ENCODE results near the gene CYP19A1.
"Not testable (repeated sequence)": the region's sequence is repeated elsewhere in the genome, so short reads cannot be mapped to it uniquely, and the experiment has no call there.

The CYP19A1 gene

GRCh38 chr15:51261113-51261512 is 77.3 kb downstream of the CYP19A1 start:
- not testable (repeated sequence) for H3K27me3 ChIP-seq (ENCODE audit: control insufficient read depth in 1 of 2, insufficient read depth in 2 of 2, low read length in 2 of 2); H3K9ac ChIP-seq (ENCODE audit: low read length in 2 of 2); H3K27ac ChIP-seq (ENCODE audit: low read length); H3K36me3 ChIP-seq (ENCODE audit: control insufficient read depth in 2 of 2, insufficient read depth in 2 of 2, low read length in 2 of 2); H3K9me3 ChIP-seq (ENCODE audit: control insufficient read depth in 2 of 2, low read length in 2 of 2); H3K4me3 ChIP-seq (ENCODE audit: low read length in 2 of 2); H3K4me1 ChIP-seq (ENCODE audit: control insufficient read depth, insufficient read depth, low read length)

GRCh38 chr15:51260202-51260601 is 78.2 kb downstream of the CYP19A1 start:
- no peaks in the 10 kb centered on the region for H3K4me1 ChIP-seq (ENCODE audit: control insufficient read depth, insufficient read depth, low read length)
- no peak overlapping the region for H3K9ac ChIP-seq (ENCODE audit: low read length in 2 of 2)
- peaks cover 2 to 4% of the 10 kb centered on the region in 2 donors for H3K27me3 ChIP-seq (ENCODE audit: control insufficient read depth in 1 of 2, insufficient read depth in 2 of 2, low read length in 2 of 2)
- no peak overlapping the region for H3K27ac ChIP-seq (ENCODE audit: low read length)
- H3K36me3 ChIP-seq (ENCODE audit: control insufficient read depth in 2 of 2, insufficient read depth in 2 of 2, low read length in 2 of 2), result no peaks in the 10 kb centered on the region
- H3K9me3 ChIP-seq (ENCODE audit: control insufficient read depth in 2 of 2, low read length in 2 of 2), result no peaks in the 10 kb centered on the region
- H3K4me3 ChIP-seq (ENCODE audit: low read length in 2 of 2), result no peak overlapping the region

- Histone ChIP-seq H3K36me3 (ENCODE audit: control insufficient read depth in 2 of 2, insufficient read depth in 2 of 2, low read length in 2 of 2) (no peaks in the 10 kb centered on the region), H3K9me3 (ENCODE audit: control insufficient read depth in 2 of 2, low read length in 2 of 2) (no peaks in the 10 kb centered on the region), H3K27me3 (ENCODE audit: control insufficient read depth in 1 of 2, insufficient read depth in 2 of 2, low read length in 2 of 2) (peaks cover 0 to 4% of the 10 kb centered on the region in 2 donors), H3K27ac (ENCODE audit: low read length) (no peak overlapping the region), H3K4me1 (ENCODE audit: control insufficient read depth, insufficient read depth, low read length) (no peaks in the 10 kb centered on the region), H3K9ac (ENCODE audit: low read length in 2 of 2) (no peak overlapping the region), H3K4me3 (ENCODE audit: low read length in 2 of 2) (no peak overlapping the region)
Measured at GRCh38 chr15:51255533-51255932, 82.9 kb downstream of the CYP19A1 start.

GRCh38 chr15:51253366-51253765 is 85.0 kb downstream of the CYP19A1 start:
- H3K4me3 ChIP-seq (ENCODE audit: low read length in 2 of 2), result no peak overlapping the region
- H3K27me3 ChIP-seq (ENCODE audit: control insufficient read depth in 1 of 2, insufficient read depth in 2 of 2, low read length in 2 of 2), result peaks cover 0 to 4% of the 10 kb centered on the region in 2 donors
- H3K9ac ChIP-seq (ENCODE audit: low read length in 2 of 2), result no peak overlapping the region
- no peak overlapping the region for H3K27ac ChIP-seq (ENCODE audit: low read length)
- H3K36me3 ChIP-seq (ENCODE audit: control insufficient read depth in 2 of 2, insufficient read depth in 2 of 2, low read length in 2 of 2), result no peaks in the 10 kb centered on the region
- no peaks in the 10 kb centered on the region for H3K9me3 ChIP-seq (ENCODE audit: control insufficient read depth in 2 of 2, low read length in 2 of 2)
- no peaks in the 10 kb centered on the region for H3K4me1 ChIP-seq (ENCODE audit: control insufficient read depth, insufficient read depth, low read length)

GRCh38 chr15:51252671-51253070 is 85.7 kb downstream of the CYP19A1 start:
- H3K9me3 ChIP-seq (ENCODE audit: control insufficient read depth in 2 of 2, low read length in 2 of 2), result no peaks in the 10 kb centered on the region
- H3K27ac ChIP-seq (ENCODE audit: low read length), result no peak overlapping the region
- peaks cover 0 to 2% of the 10 kb centered on the region in 2 donors for H3K27me3 ChIP-seq (ENCODE audit: control insufficient read depth in 1 of 2, insufficient read depth in 2 of 2, low read length in 2 of 2)
- H3K9ac ChIP-seq (ENCODE audit: low read length in 2 of 2), result no peak overlapping the region
- H3K4me3 ChIP-seq (ENCODE audit: low read length in 2 of 2), result no peak overlapping the region
- H3K4me1 ChIP-seq (ENCODE audit: control insufficient read depth, insufficient read depth, low read length), result no peaks in the 10 kb centered on the region
- H3K36me3 ChIP-seq (ENCODE audit: control insufficient read depth in 2 of 2, insufficient read depth in 2 of 2, low read length in 2 of 2), result no peaks in the 10 kb centered on the region

- no peak overlapping the region for H3K4me3 ChIP-seq (ENCODE audit: low read length in 2 of 2)
- H3K36me3 ChIP-seq (ENCODE audit: control insufficient read depth in 2 of 2, insufficient read depth in 2 of 2, low read length in 2 of 2), result no peaks in the 10 kb centered on the region
- no peaks in the 10 kb centered on the region for H3K4me1 ChIP-seq (ENCODE audit: control insufficient read depth, insufficient read depth, low read length)
- H3K27me3 ChIP-seq (ENCODE audit: control insufficient read depth in 1 of 2, insufficient read depth in 2 of 2, low read length in 2 of 2), result peaks cover 0 to 2% of the 10 kb centered on the region in 2 donors
- no peaks in the 10 kb centered on the region for H3K9me3 ChIP-seq (ENCODE audit: control insufficient read depth in 2 of 2, low read length in 2 of 2)
- no peak overlapping the region for H3K27ac ChIP-seq (ENCODE audit: low read length)
- H3K9ac ChIP-seq (ENCODE audit: low read length in 2 of 2), result no peak overlapping the region
Measured at GRCh38 chr15:51251556-51251955, 86.8 kb downstream of the CYP19A1 start.

GRCh38 chr15:51250217-51251011 is 88.0 kb downstream of the CYP19A1 start:
- Histone ChIP-seq H3K27me3 (ENCODE audit: control insufficient read depth in 1 of 2, insufficient read depth in 2 of 2, low read length in 2 of 2) (peaks cover 0 to 2% of the 10 kb centered on the region in 2 donors), H3K36me3 (ENCODE audit: control insufficient read depth in 2 of 2, insufficient read depth in 2 of 2, low read length in 2 of 2) (no peaks in the 10 kb centered on the region), H3K9me3 (ENCODE audit: control insufficient read depth in 2 of 2, low read length in 2 of 2) (no peaks in the 10 kb centered on the region), H3K4me3 (ENCODE audit: low read length in 2 of 2) (no peak overlapping the region), H3K27ac (ENCODE audit: low read length) (no peak overlapping the region), H3K9ac (ENCODE audit: low read length in 2 of 2) (no peak overlapping the region), H3K4me1 (ENCODE audit: control insufficient read depth, insufficient read depth, low read length) (no peaks in the 10 kb centered on the region)

- Histone ChIP-seq H3K4me3 (ENCODE audit: low read length in 2 of 2) (no peak overlapping the region), H3K9me3 (ENCODE audit: control insufficient read depth in 2 of 2, low read length in 2 of 2) (no peaks in the 10 kb centered on the region), H3K27ac (ENCODE audit: low read length) (no peak overlapping the region), H3K36me3 (ENCODE audit: control insufficient read depth in 2 of 2, insufficient read depth in 2 of 2, low read length in 2 of 2) (no peaks in the 10 kb centered on the region), H3K4me1 (ENCODE audit: control insufficient read depth, insufficient read depth, low read length) (no peaks in the 10 kb centered on the region), H3K9ac (ENCODE audit: low read length in 2 of 2) (no peak overlapping the region), H3K27me3 (ENCODE audit: control insufficient read depth in 1 of 2, insufficient read depth in 2 of 2, low read length in 2 of 2) (no peaks in the 10 kb centered on the region)
Measured at GRCh38 chr15:51245628-51246027, 92.8 kb downstream of the CYP19A1 start.

- Histone ChIP-seq H3K36me3 (ENCODE audit: control insufficient read depth in 2 of 2, insufficient read depth in 2 of 2, low read length in 2 of 2) (no peaks in the 10 kb centered on the region), H3K4me3 (ENCODE audit: low read length in 2 of 2) (no peak overlapping the region), H3K4me1 (ENCODE audit: control insufficient read depth, insufficient read depth, low read length) (no peaks in the 10 kb centered on the region), H3K9me3 (ENCODE audit: control insufficient read depth in 2 of 2, low read length in 2 of 2) (no peaks in the 10 kb centered on the region), H3K27ac (ENCODE audit: low read length) (no peak overlapping the region), H3K9ac (ENCODE audit: low read length in 2 of 2) (no peak overlapping the region), H3K27me3 (ENCODE audit: control insufficient read depth in 1 of 2, insufficient read depth in 2 of 2, low read length in 2 of 2) (no peaks in the 10 kb centered on the region)
Measured at GRCh38 chr15:51244423-51244869, 94.0 kb downstream of the CYP19A1 start.

GRCh38 chr15:51243774-51244173 is 94.6 kb downstream of the CYP19A1 start:
- no peak overlapping the region for H3K27ac ChIP-seq (ENCODE audit: low read length)
- no peak overlapping the region for H3K9ac ChIP-seq (ENCODE audit: low read length in 2 of 2)
- no peak overlapping the region for H3K4me3 ChIP-seq (ENCODE audit: low read length in 2 of 2)
- H3K27me3 ChIP-seq (ENCODE audit: control insufficient read depth in 1 of 2, insufficient read depth in 2 of 2, low read length in 2 of 2), result no peaks in the 10 kb centered on the region
- H3K9me3 ChIP-seq (ENCODE audit: control insufficient read depth in 2 of 2, low read length in 2 of 2), result no peaks in the 10 kb centered on the region
- no peaks in the 10 kb centered on the region for H3K36me3 ChIP-seq (ENCODE audit: control insufficient read depth in 2 of 2, insufficient read depth in 2 of 2, low read length in 2 of 2)
- no peaks in the 10 kb centered on the region for H3K4me1 ChIP-seq (ENCODE audit: control insufficient read depth, insufficient read depth, low read length)

- H3K27ac ChIP-seq (ENCODE audit: low read length), result no peak overlapping the region
- no peak overlapping the region for H3K4me3 ChIP-seq (ENCODE audit: low read length in 2 of 2)
- no peaks in the 10 kb centered on the region for H3K9me3 ChIP-seq (ENCODE audit: control insufficient read depth in 2 of 2, low read length in 2 of 2)
- H3K27me3 ChIP-seq (ENCODE audit: control insufficient read depth in 1 of 2, insufficient read depth in 2 of 2, low read length in 2 of 2), result no peaks in the 10 kb centered on the region
- no peaks in the 10 kb centered on the region for H3K4me1 ChIP-seq (ENCODE audit: control insufficient read depth, insufficient read depth, low read length)
- H3K9ac ChIP-seq (ENCODE audit: low read length in 2 of 2), result no peak overlapping the region
- no peaks in the 10 kb centered on the region for H3K36me3 ChIP-seq (ENCODE audit: control insufficient read depth in 2 of 2, insufficient read depth in 2 of 2, low read length in 2 of 2)
Measured at GRCh38 chr15:51240066-51240465, 98.3 kb downstream of the CYP19A1 start.

Measured in stomach smooth muscle (tissue), 2 donors.